Measurements from ENCODE around the gene APBB1.

APBB1 gene

DNA sequence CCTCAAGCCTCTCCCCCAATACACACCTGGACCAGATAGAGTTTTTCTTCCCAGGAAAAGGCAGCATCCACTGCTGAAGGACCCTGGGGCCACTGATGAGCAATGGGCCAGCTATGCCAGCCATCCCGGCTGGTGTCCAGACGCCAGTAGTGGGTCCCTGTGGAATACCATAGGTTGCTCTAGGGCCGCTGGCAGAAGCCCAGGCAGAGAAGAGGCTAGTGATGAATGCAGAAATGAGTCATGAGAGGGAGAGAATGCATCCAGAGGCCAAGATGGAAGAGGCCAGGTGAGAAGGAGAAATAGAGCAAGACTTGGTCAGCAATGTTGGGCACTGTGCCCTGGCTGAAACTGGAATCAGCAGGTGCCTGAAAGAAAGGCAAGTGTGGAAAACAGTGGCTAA, 13.0 kb upstream of the APBB1 start:
- H3K36me3 ChIP-seq: no peaks in the 10 kb centered on the region
- H4K20me1 ChIP-seq: no peaks in the 10 kb centered on the region
- peaks cover 0 to 44% (median 37%) of the 10 kb centered on the region in 10 experiments; a peak in 17 of 20 replicates for H3K4me1 ChIP-seq
- no peak overlapping the region for H3K4me2 ChIP-seq
- no peak overlapping the region for H3K27ac ChIP-seq
- H3K4me3 ChIP-seq: no peak overlapping the region
- no peak overlapping the region for H3K9ac ChIP-seq
- H3K9me3 ChIP-seq (replicated peaks in 1 of 11): no peaks in the 10 kb centered on the region
- TF ChIP-seq Cebpa-rat (IDR thresholded peaks at IDR 0.05): no peak
- no peaks in the 10 kb centered on the region for H3K27me3 ChIP-seq

DNA sequence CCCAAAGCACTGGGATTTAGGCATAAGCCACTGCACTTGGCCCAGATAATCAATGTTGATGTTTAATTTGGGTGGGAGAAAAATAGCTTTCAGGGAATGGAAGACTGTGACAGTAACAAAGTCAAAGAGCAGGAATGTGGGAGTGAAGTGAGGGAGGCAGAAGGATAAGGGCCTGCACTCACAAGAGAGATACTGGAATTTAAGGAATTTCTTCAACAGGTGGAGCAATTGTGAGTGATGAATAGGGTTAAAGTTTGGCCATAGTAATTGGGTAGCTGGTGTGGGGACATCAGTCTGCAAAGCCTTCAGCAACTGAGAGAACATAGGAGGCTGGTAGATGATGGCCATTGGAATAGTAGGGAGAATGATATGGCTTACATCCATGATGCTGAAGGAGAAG, 8.6 kb upstream of the APBB1 start:
- Histone ChIP-seq H3K36me3 (no peaks in the 10 kb centered on the region), H3K4me3 (no peak overlapping the region), H3K9ac (no peak overlapping the region), H4K20me1 (no peaks in the 10 kb centered on the region), H3K27me3 (no peaks in the 10 kb centered on the region), H3K4me2 (no peak overlapping the region), H3K27ac (no peak overlapping the region), H3K9me3 (replicated peaks in 1 of 11) (no peaks in the 10 kb centered on the region), H3K4me1 (peaks cover 0 to 1% (median 0%) of the 10 kb centered on the region in 10 experiments; a peak in 2 of 20 replicates)
- no peak for TF ChIP-seq Cebpa-rat (IDR thresholded peaks at IDR 0.05)

DNA sequence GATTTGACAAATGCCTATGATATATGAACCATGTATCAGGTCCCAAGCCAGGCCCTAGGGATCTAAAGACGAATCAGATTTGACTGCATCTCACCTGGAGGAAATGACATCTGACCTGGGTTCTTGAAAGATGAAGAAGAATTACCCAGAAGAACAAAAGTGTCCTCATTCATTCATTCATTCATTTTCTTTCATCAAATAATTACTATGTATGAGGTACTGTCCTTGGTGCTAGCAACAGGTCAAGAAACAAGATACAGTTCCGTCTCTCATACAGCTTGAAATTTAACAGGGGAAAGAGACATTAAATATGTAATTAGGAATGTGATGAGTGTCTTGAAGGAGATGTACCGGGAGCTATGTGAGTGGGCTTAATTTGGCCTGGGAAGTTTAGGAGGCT, 1.8 kb upstream of the APBB1 start:
- Histone ChIP-seq H3K36me3 (no peaks in the 10 kb centered on the region), H4K20me1 (peaks cover 0 to 2% (median 0%) of the 10 kb centered on the region in 11 experiments; a peak in 1 of 22 replicates), H3K27ac (no peak overlapping the region), H3K4me2 (no peak overlapping the region), H3K4me3 (no peak overlapping the region), H3K9me3 (replicated peaks in 1 of 11) (no peaks in the 10 kb centered on the region), H3K4me1 (peaks cover 8 to 35% (median 20%) of the 10 kb centered on the region in 10 experiments), H3K9ac (no peak overlapping the region), H3K27me3 (peaks cover 0 to 11% (median 7%) of the 10 kb centered on the region in 11 experiments; a peak in 8 of 22 replicates)
- no peak for TF ChIP-seq Cebpa-rat (IDR thresholded peaks at IDR 0.05)

DNA sequence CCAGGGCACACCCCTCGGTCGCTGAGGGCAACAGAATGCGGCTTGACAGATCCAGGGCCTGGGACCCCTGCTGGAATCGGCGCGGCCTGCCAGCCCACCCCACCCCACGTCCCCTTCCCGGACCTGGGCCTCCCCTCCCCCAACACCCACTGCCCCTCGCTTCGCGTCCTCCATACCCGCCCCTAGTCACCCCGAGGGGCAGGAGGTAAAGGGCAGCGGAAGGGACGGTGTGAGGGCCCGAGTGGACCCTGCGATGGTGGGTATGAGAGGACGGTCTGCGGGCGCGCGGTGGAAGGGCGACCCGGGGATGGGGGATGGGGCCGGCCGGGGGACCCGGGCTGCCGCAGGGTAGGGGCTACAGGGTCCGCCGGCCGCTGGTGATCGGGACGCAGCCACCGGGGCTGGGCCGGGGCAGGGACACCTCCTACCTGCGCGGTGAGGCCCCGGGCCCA, 311 bp downstream of the APBB1 start:
- TF ChIP-seq Cebpa-rat (IDR thresholded peaks at IDR 0.05): no peak
- peak overlapping the region; percentile 75 to 88 (median 85) for H3K9ac ChIP-seq
- H3K27me3 ChIP-seq: peaks cover 0 to 11% (median 7%) of the 10 kb centered on the region in 11 experiments; a peak in 8 of 22 replicates

DNA sequence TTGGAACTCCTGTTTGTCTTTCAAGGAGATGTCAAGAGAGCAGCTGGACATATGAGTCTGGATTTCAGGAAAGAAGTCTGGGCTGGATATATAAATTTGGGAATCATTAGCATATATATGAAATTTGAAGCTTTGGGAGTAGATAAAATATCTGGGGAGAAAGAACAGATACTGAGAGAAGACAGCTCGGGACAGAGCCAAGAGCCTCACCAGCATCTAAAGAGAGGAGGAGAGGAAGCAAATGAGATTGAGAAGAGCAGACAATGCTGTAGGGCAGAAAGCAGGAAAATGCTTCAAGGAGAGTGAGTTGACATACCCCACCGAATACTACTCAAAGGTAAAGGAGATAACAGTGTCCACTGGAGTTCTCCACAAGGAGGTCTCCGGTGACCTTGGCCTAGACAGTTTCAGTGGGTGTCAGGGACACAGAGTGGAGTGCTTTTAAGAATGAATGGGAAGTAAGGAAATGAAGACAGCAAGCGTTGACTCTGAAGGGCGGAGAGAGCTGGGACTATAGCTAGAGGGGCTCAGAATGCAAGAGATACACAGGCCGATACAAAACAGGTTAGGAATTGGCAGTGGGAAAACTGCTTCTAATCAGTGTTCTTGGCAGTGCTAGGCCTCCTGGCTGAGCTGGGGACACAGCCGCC, 862 bp downstream of the APBB1 start:
- H4K20me1 ChIP-seq: peaks cover 0 to 22% (median 0%) of the 10 kb centered on the region in 11 experiments; a peak in 4 of 22 replicates
- H3K9ac ChIP-seq: peak overlapping the region; percentile 75 to 88 (median 85); a peak in 14 of 22 replicates
- H3K4me3 ChIP-seq: peak overlapping the region; percentile 74 to 93 (median 88)
- peaks cover 0 to 11% (median 7%) of the 10 kb centered on the region in 11 experiments; a peak in 8 of 22 replicates for H3K27me3 ChIP-seq
- peaks cover 8 to 55% (median 36%) of the 10 kb centered on the region in 10 experiments for H3K4me1 ChIP-seq
- no peaks in the 10 kb centered on the region for H3K9me3 ChIP-seq (replicated peaks in 1 of 11)
- peak overlapping the region in 2 of 11 experiments; percentile 76 to 78; a peak in 2 of 22 replicates for H3K27ac ChIP-seq
- TF ChIP-seq Cebpa-rat (IDR thresholded peaks at IDR 0.05): no peak
- peak overlapping the region; percentile 79 to 96 (median 91) for H3K4me2 ChIP-seq
- H3K36me3 ChIP-seq: no peaks in the 10 kb centered on the region; a peak in 1 of 22 replicates

More for the DNA sequence above, 311 bp downstream of the APBB1 start:
- Histone ChIP-seq H3K36me3 (no peaks in the 10 kb centered on the region), H3K4me3 (peak overlapping the region; percentile 74 to 93 (median 88)), H4K20me1 (peaks cover 0 to 20% (median 0%) of the 10 kb centered on the region in 11 experiments; a peak in 4 of 22 replicates), H3K4me2 (peak overlapping the region; percentile 79 to 96 (median 91)), H3K4me1 (peaks cover 8 to 54% (median 36%) of the 10 kb centered on the region in 10 experiments), H3K27ac (peak overlapping the region; percentile 65 to 80 (median 75); a peak in 21 of 22 replicates), H3K9me3 (replicated peaks in 1 of 11) (no peaks in the 10 kb centered on the region)

DNA sequence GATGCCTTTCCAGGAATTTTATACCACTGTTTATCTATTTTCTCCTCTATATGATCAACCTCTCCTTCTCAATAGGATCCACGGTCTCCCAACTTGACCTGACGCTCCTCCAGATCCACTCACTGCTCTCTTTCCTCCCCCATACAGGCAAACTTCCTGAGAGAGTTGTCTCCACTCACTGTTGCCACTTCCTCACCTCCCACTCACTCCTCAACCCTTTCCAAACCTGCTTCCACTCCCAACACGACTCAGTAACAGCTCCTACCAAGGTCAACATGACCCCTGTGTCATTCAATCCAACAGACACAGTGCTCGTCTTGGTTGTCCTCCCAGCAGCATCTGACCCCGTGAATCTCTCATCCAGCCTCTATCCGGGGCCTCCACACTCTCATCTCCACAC, 3.1 kb downstream of the APBB1 start:
- Histone ChIP-seq H4K20me1 (peaks cover 0 to 26% (median 0%) of the 10 kb centered on the region in 11 experiments; a peak in 6 of 22 replicates), H3K36me3 (peaks cover 0 to 8% (median 3%) of the 10 kb centered on the region in 11 experiments; a peak in 11 of 22 replicates), H3K4me3 (no peak overlapping the region), H3K9me3 (replicated peaks in 1 of 11) (no peaks in the 10 kb centered on the region), H3K4me1 (peaks cover 8 to 55% (median 36%) of the 10 kb centered on the region in 10 experiments), H3K9ac (no peak overlapping the region), H3K27ac (peak overlapping the region in 3 of 11 experiments; percentile 22 to 49 (median 44); a peak in 6 of 22 replicates), H3K27me3 (peaks cover 0 to 11% (median 7%) of the 10 kb centered on the region in 11 experiments; a peak in 8 of 22 replicates), H3K4me2 (peak overlapping the region in 9 of 11 experiments; percentile 4 to 94 (median 60); a peak in 16 of 22 replicates)
- no peak for TF ChIP-seq Cebpa-rat (IDR thresholded peaks at IDR 0.05)

DNA sequence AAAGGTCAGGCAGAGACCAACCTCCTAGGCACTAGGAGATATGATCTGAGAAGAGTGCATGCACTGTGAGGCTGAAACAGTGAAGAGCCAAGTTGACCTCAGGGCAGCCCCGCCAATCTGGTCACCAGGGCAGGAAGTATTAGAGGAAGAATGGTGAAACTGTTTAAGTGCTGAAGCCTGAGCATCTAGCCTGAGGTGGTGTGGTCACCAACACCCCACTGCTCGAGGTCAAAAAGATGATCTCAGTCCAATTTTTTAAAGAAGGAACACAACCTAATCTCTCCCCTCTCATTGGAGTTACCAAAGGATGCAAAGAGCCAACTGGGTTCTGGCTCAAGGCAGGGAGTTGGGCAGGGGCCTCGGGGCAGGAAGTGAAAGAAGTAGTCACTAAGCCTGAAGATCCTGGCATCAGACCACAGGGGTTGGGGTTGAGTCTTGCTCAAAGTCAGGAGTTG, 4.0 kb downstream of the APBB1 start:
- Histone ChIP-seq H3K27me3 (peaks cover 0 to 7% (median 3%) of the 10 kb centered on the region in 11 experiments; a peak in 8 of 22 replicates), H3K36me3 (peaks cover 0 to 17% (median 12%) of the 10 kb centered on the region in 11 experiments; a peak in 14 of 22 replicates), H3K4me1 (peaks cover 5 to 50% (median 33%) of the 10 kb centered on the region in 10 experiments), H4K20me1 (peaks cover 0 to 26% (median 0%) of the 10 kb centered on the region in 11 experiments; a peak in 6 of 22 replicates), H3K9me3 (replicated peaks in 1 of 11) (no peaks in the 10 kb centered on the region), H3K4me2 (peak overlapping the region in 10 of 11 experiments; percentile 4 to 94 (median 56); a peak in 16 of 22 replicates), H3K9ac (no peak overlapping the region), H3K4me3 (no peak overlapping the region), H3K27ac (peak overlapping the region in 3 of 11 experiments; percentile 44 to 50 (median 49); a peak in 6 of 22 replicates)
- TF ChIP-seq Cebpa-rat (IDR thresholded peaks at IDR 0.05): no peak

DNA sequence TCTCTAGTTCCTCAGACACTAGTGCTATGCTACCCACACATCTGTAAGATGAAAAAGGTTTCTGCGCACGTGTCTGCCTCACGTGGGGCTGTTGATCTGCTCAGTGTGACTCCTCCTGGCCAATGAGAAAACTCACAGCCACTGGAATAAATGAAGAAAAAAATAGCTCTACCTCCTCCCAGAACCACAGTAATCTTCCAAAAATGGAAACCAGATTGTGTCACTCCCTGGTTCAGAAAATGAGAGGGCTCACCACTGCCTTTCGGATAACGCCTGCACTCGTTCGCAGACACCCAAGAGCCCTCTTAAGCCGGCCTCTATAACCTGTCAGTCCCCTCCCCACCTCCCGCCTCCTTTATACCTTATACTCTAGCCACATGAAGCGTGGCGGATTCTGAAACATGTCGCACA, 5.1 kb downstream of the APBB1 start:
- Histone ChIP-seq H3K4me3 (no peak overlapping the region), H3K27ac (no peak overlapping the region), H4K20me1 (peaks cover 0 to 26% (median 0%) of the 10 kb centered on the region in 11 experiments; a peak in 6 of 22 replicates), H3K4me2 (peak overlapping the region in 2 of 11 experiments; percentile 75 to 91; a peak in 3 of 22 replicates), H3K9me3 (replicated peaks in 1 of 11) (no peaks in the 10 kb centered on the region), H3K36me3 (peaks cover 0 to 28% (median 12%) of the 10 kb centered on the region in 11 experiments; a peak in 14 of 22 replicates), H3K4me1 (peaks cover 0 to 46% (median 27%) of the 10 kb centered on the region in 10 experiments; a peak in 17 of 20 replicates), H3K9ac (no peak overlapping the region), H3K27me3 (no peaks in the 10 kb centered on the region)
- no peak for TF ChIP-seq Cebpa-rat (IDR thresholded peaks at IDR 0.05)

DNA sequence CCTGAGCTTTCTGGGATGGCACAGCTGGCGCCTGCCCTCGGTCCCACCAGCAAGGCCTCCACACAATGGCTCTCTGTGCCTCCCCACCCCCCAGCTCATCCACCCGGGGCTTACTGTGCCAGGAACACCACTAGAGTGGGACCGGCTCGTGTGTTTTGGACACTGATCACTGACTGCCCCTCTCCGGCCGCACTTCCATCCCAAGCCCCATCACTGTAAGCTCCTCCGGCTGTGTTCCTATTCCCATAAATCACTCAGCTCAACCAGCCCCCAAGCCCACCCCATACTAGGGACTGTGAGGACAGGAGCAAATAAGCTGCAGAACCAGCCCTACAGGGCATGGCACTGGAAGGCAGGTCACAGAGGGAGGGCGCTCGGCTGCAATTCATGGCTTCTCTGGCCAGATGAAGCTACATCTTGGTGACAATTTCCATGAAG, 7.3 kb downstream of the APBB1 start:
- H3K9me3 ChIP-seq (replicated peaks in 1 of 11): no peaks in the 10 kb centered on the region
- no peaks in the 10 kb centered on the region for H3K27me3 ChIP-seq
- H3K36me3 ChIP-seq: peaks cover 0 to 31% (median 12%) of the 10 kb centered on the region in 11 experiments; a peak in 14 of 22 replicates

More for the DNA sequence above, 7.3 kb downstream of the APBB1 start:
- Histone ChIP-seq H4K20me1 (peaks cover 0 to 33% (median 0%) of the 10 kb centered on the region in 11 experiments; a peak in 6 of 22 replicates), H3K4me3 (no peak overlapping the region), H3K4me1 (peaks cover 0 to 31% (median 21%) of the 10 kb centered on the region in 10 experiments; a peak in 15 of 20 replicates), H3K27ac (no peak overlapping the region), H3K4me2 (no peak overlapping the region), H3K9ac (no peak overlapping the region)
- TF ChIP-seq Cebpa-rat (IDR thresholded peaks at IDR 0.05): no peak
